Measurements from ENCODE around the gene ZNF674. TPM values are rescaled to one million over a fixed set of nuclear protein-coding genes. Genes with fewer than 3 reads are reported as not detected.
A peak's percentile ranks its signal among the peaks of the same experiment; 100 is the strongest.

Gene ZNF674
- polyA plus RNA-seq, 2 of the 4 experiments (the other 2 are of a cell fraction): 2.6 to 6.3 TPM

GRCh38 chrX:46573331-46573891, 28.2 kb upstream of the ZNF674 start, which contains the start of gene CHST7:
Gene CHST7, plus strand, starts transcription at chrX:46573765. Its CDS starts 167 bp downstream, at chrX:46573932.
- DNase-seq (ENCODE audit: low read depth in 1 of 2, low spot score in 1 of 2): peak; percentile 67 to 80
- H3K4me2 ChIP-seq: peak within 1 kb of the TSS; percentile 83

DNA sequence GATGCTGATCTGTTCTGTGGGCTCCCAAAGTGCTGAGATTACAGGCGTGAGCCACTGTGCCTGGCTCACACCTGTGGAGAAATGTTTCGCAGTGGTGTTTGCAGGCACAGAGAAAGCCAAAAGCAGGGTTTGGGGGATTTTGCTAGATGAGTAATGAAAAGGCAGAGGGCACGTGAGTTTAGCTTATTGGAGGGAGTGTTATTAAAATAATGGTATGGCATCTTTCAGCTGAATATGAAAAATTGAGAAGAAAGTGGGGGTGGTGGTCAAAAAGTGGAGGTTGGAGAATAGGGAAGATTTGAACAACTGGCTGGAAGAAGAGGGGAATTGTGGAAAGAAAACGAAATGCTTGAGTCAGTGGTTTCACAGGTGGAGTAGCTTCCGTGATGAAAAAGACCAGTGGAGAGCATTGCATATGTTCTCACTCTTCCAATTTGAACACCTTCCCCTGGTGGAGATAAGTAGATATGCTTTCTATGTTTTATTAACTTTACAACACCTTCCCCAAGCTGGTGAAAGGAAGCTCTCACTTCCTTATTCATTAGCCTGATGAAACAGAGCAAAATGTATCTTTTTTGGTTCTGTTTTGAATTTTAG, 27.2 kb upstream of the ZNF674 start:
- peak; percentile 94 for FAIRE-seq
- WGBS (ENCODE audit: missing lambda C conversion rate): 82% methylated on average over 5 of the region's 5 CpGs
- Histone ChIP-seq H3K4me2 (peak overlapping the region; percentile 71), H3K4me1 (peaks cover 40% of the 10 kb centered on the region), H3K9me3 (no peaks in the 10 kb centered on the region), H3K27ac (peak overlapping the region; percentile 88 to 98; a peak in 5 of 6 replicates), H3K4me3 (no peak overlapping the region)
- ATAC-seq: no peak
- DNase-seq (ENCODE audit: low read depth in 1 of 2, low spot score in 1 of 2): peak in 1 of 2 experiments; percentile 25
- CTCF ChIA-PET: interaction anchor here (0.6 to 2.0 kb wide), 18 partner anchors 9 to 223 kb away, joined by 3 to 11 read pairs (median 4); no protein-coding TSS in a partner anchor
- POLR2A ChIA-PET: no interaction called here
- no peak for TF ChIP-seq CHD2 (IDR thresholded peaks at IDR 0.05; ENCODE audit: low read length, partially characterized antibody)
- TF ChIP-seq JUN (IDR thresholded peaks at IDR 0.05): no peak
- no peak for TF ChIP-seq HDAC2 (IDR thresholded peaks at IDR 0.05)
- no peak for TF ChIP-seq RNF2 (IDR thresholded peaks at IDR 0.05; ENCODE audit: borderline replicate concordance, low read depth)
- no peak for TF ChIP-seq MAZ (IDR thresholded peaks at IDR 0.05; ENCODE audit: borderline replicate concordance, low read depth, low read length)
- TF ChIP-seq RCOR1 (IDR thresholded peaks at IDR 0.05; ENCODE audit: low read depth, low read length): no peak
- no peak for TF ChIP-seq ELK1 (IDR thresholded peaks at IDR 0.05; ENCODE audit: low read depth, low read length)
- TF ChIP-seq EHMT2 (IDR thresholded peaks at IDR 0.05; ENCODE audit: low read depth): no peak
- TF ChIP-seq RAD21 (conservative IDR thresholded peaks at IDR 0.05 in 1 of 2, IDR thresholded peaks at IDR 0.05 in 1 of 2): no peak
- TF ChIP-seq, protein P1, sequence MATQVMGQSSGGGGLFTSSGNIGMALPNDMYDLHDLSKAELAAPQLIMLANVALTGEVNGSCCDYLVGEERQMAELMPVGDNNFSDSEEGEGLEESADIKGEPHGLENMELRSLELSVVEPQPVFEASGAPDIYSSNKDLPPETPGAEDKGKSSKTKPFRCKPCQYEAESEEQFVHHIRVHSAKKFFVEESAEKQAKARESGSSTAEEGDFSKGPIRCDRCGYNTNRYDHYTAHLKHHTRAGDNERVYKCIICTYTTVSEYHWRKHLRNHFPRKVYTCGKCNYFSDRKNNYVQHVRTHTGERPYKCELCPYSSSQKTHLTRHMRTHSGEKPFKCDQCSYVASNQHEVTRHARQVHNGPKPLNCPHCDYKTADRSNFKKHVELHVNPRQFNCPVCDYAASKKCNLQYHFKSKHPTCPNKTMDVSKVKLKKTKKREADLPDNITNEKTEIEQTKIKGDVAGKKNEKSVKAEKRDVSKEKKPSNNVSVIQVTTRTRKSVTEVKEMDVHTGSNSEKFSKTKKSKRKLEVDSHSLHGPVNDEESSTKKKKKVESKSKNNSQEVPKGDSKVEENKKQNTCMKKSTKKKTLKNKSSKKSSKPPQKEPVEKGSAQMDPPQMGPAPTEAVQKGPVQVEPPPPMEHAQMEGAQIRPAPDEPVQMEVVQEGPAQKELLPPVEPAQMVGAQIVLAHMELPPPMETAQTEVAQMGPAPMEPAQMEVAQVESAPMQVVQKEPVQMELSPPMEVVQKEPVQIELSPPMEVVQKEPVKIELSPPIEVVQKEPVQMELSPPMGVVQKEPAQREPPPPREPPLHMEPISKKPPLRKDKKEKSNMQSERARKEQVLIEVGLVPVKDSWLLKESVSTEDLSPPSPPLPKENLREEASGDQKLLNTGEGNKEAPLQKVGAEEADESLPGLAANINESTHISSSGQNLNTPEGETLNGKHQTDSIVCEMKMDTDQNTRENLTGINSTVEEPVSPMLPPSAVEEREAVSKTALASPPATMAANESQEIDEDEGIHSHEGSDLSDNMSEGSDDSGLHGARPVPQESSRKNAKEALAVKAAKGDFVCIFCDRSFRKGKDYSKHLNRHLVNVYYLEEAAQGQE (IDR thresholded peaks at IDR 0.05): no peak
- no peak for TF ChIP-seq PHF8 (IDR thresholded peaks at IDR 0.05; ENCODE audit: borderline replicate concordance, low read depth)

More at GRCh38 chrX:46573331-46573891, 28.2 kb upstream of the ZNF674 start, which contains the start of gene CHST7:
- POLR2A ChIA-PET: interaction anchor here (1.4 kb wide), 1 partner anchor 10 kb away, joined by 5 read pairs; no protein-coding TSS in a partner anchor
- ATAC-seq (peak; percentile 87 to 94), FAIRE-seq (no peak)
- peak within 1 kb of the TSS; percentile 88 to 98 for H3K27ac ChIP-seq
- TF ChIP-seq SMC3 (IDR thresholded peaks at IDR 0.05) (peak; percentile 45; the same call in 2 of the 3 replicates), EP300 (IDR thresholded peaks at IDR 0.05) (no peak), GATA3 (IDR thresholded peaks at IDR 0.05; ENCODE audit: borderline replicate concordance) (no peak), RAD21 (conservative IDR thresholded peaks at IDR 0.05 in 1 of 2, IDR thresholded peaks at IDR 0.05 in 1 of 2) (peak; percentile 54 to 62), ZSCAN20 (CRISPR knock-in tag; IDR thresholded peaks at IDR 0.05) (no peak), ZNF302 (CRISPR knock-in tag; IDR thresholded peaks at IDR 0.05) (no peak), BHLHE40 (IDR thresholded peaks at IDR 0.05; ENCODE audit: low read depth, low read length) (no peak), BCL3 (IDR thresholded peaks at IDR 0.05) (0 out of 3 replicates have a peak, but pooled peaks have one; percentile 27), JUN (IDR thresholded peaks at IDR 0.05) (peak in 1 of 2 experiments; percentile 49; a peak in 1 of 5 replicates), PHF8 (IDR thresholded peaks at IDR 0.05; ENCODE audit: borderline replicate concordance, low read depth) (no peak), POLR2A (IDR thresholded peaks at IDR 0.05; ENCODE audit: low read length) (peak; percentile 40; the same call in 1 of the 2 replicates), HOXA7 (CRISPR knock-in tag; IDR thresholded peaks at IDR 0.05) (no peak), HEYL (CRISPR knock-in tag; IDR thresholded peaks at IDR 0.05) (no peak), MYC (IDR thresholded peaks at IDR 0.05; ENCODE audit: borderline replicate concordance, low read length) (no peak), ZC3H11A (IDR thresholded peaks at IDR 0.05) (no peak), MAX (IDR thresholded peaks at IDR 0.05) (no peak)
- TF ChIP-seq, protein P2, sequence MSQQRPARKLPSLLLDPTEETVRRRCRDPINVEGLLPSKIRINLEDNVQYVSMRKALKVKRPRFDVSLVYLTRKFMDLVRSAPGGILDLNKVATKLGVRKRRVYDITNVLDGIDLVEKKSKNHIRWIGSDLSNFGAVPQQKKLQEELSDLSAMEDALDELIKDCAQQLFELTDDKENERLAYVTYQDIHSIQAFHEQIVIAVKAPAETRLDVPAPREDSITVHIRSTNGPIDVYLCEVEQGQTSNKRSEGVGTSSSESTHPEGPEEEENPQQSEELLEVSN (IDR thresholded peaks at IDR 0.05; ENCODE audit: borderline replicate concordance, low read depth): no peak
- TF ChIP-seq, protein P3, sequence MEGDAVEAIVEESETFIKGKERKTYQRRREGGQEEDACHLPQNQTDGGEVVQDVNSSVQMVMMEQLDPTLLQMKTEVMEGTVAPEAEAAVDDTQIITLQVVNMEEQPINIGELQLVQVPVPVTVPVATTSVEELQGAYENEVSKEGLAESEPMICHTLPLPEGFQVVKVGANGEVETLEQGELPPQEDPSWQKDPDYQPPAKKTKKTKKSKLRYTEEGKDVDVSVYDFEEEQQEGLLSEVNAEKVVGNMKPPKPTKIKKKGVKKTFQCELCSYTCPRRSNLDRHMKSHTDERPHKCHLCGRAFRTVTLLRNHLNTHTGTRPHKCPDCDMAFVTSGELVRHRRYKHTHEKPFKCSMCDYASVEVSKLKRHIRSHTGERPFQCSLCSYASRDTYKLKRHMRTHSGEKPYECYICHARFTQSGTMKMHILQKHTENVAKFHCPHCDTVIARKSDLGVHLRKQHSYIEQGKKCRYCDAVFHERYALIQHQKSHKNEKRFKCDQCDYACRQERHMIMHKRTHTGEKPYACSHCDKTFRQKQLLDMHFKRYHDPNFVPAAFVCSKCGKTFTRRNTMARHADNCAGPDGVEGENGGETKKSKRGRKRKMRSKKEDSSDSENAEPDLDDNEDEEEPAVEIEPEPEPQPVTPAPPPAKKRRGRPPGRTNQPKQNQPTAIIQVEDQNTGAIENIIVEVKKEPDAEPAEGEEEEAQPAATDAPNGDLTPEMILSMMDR (IDR thresholded peaks at IDR 0.05): peak; percentile 61
- peak within 1 kb of the TSS; percentile 76 for H3K4me3 ChIP-seq
- CTCF ChIA-PET: interaction anchor here (0.8 to 2.0 kb wide), 12 partner anchors 10 to 222 kb away, joined by 3 to 11 read pairs (median 5); no protein-coding TSS in a partner anchor
- under 1% methylated on average over 20 of the region's 35 CpGs for WGBS (ENCODE audit: missing lambda C conversion rate)
- peaks cover 36% of the 10 kb centered on the region for H3K4me1 ChIP-seq
- H3K9me3 ChIP-seq: no peaks in the 10 kb centered on the region
